Activated T-helper 17 cell treated with anti-CD3 and anti-CD28 coated beads, Interleukin-2, amount 50 U/mL, for 72 hours (primary cell): ENCODE data around the gene KCNC4. TPM values are rescaled to one million over a fixed set of nuclear protein-coding genes. Genes with fewer than 3 reads are reported as not detected.

Source experiments
- ATAC-seq: fragments of 150-1000 bp; cut with Tn5 transposase; replicated peaks from 2 replicates; pipeline ENCODE4 v1.10.0; 2021; ENCODE audit warnings: mild to moderate bottlenecking, moderate library complexity
- H3K27ac Mint-ChIP-seq: one replicate; pipeline ENCODE4 v1.8.0; 2022; ENCODE audit warnings: mixed read lengths
- H3K27me3 Mint-ChIP-seq: one replicate; pipeline ENCODE4 v1.8.0; 2022; ENCODE audit warnings: mixed read lengths
- H3K36me3 Mint-ChIP-seq: one replicate; pipeline ENCODE4 v1.8.0; 2022; ENCODE audit warnings: low read depth, mild to moderate bottlenecking, mixed read lengths
- H3K4me1 Mint-ChIP-seq: one replicate; pipeline ENCODE4 v1.8.0; 2022; ENCODE audit warnings: mixed read lengths
- H3K4me3 Mint-ChIP-seq: one replicate; pipeline ENCODE4 v1.8.0; 2022; ENCODE audit warnings: mild to moderate bottlenecking, mixed read lengths
- H3K9me3 Mint-ChIP-seq: one replicate; pipeline ENCODE4 v1.8.0; 2022; ENCODE audit warnings: mixed read lengths
- total RNA-seq, 2 donors: library from RNA; stranded (reverse); gene quantifications; one replicate each; pipeline ENCODE4 v1.2.3, GENCODE V29; 2022

The KCNC4 gene
- total RNA-seq, 2 donors from 2014 or later, result 13.4 to 18.9 TPM

GRCh38 chr1:110213143-110213540 lies 3.0 kb downstream of the KCNC4 start:
- H3K4me3 Mint-ChIP-seq, result peak overlapping the region; percentile 88
- H3K27ac Mint-ChIP-seq, result peak overlapping the region; percentile 85
- peaks cover 42% of the 10 kb centered on the region for H3K4me1 Mint-ChIP-seq
- no peaks in the 10 kb centered on the region for H3K9me3 Mint-ChIP-seq
- H3K36me3 Mint-ChIP-seq, result peaks cover 7% of the 10 kb centered on the region
- H3K27me3 Mint-ChIP-seq, result no peaks in the 10 kb centered on the region
- ATAC-seq, result no peak

- H3K27me3 Mint-ChIP-seq, result no peaks in the 10 kb centered on the region
- H3K4me3 Mint-ChIP-seq, result peak overlapping the region; percentile 88
- H3K36me3 Mint-ChIP-seq, result peaks cover 7% of the 10 kb centered on the region
- no peaks in the 10 kb centered on the region for H3K9me3 Mint-ChIP-seq
- peak; percentile 26 for ATAC-seq
- peaks cover 39% of the 10 kb centered on the region for H3K4me1 Mint-ChIP-seq
- H3K27ac Mint-ChIP-seq, result peak overlapping the region; percentile 85
Measured at GRCh38 chr1:110214454-110215404, 4.6 kb downstream of the KCNC4 start.

- Mint-ChIP-seq H3K27ac (peak overlapping the region; percentile 85), H3K4me1 (peaks cover 39% of the 10 kb centered on the region), H3K27me3 (no peaks in the 10 kb centered on the region), H3K9me3 (no peaks in the 10 kb centered on the region), H3K36me3 (peaks cover 7% of the 10 kb centered on the region), H3K4me3 (peak overlapping the region; percentile 88)
- peak; percentile 34 for ATAC-seq
Measured at GRCh38 chr1:110215621-110216515, 5.8 kb downstream of the KCNC4 start.

GRCh38 chr1:110216844-110217444 lies 6.8 kb downstream of the KCNC4 start:
- peak overlapping the region; percentile 85 for H3K27ac Mint-ChIP-seq
- peak overlapping the region; percentile 88 for H3K4me3 Mint-ChIP-seq
- peaks cover 7% of the 10 kb centered on the region for H3K36me3 Mint-ChIP-seq
- no peaks in the 10 kb centered on the region for H3K9me3 Mint-ChIP-seq
- no peaks in the 10 kb centered on the region for H3K27me3 Mint-ChIP-seq
- peak; percentile 65 for ATAC-seq
- H3K4me1 Mint-ChIP-seq, result peaks cover 39% of the 10 kb centered on the region

GRCh38 chr1:110218137-110218536 lies 8.0 kb downstream of the KCNC4 start:
- no peaks in the 10 kb centered on the region for H3K9me3 Mint-ChIP-seq
- peaks cover 10% of the 10 kb centered on the region for H3K36me3 Mint-ChIP-seq
- ATAC-seq, result no peak
- H3K27ac Mint-ChIP-seq, result peak overlapping the region; percentile 85
- peaks cover 33% of the 10 kb centered on the region for H3K4me1 Mint-ChIP-seq
- H3K27me3 Mint-ChIP-seq, result no peaks in the 10 kb centered on the region
- H3K4me3 Mint-ChIP-seq, result peak overlapping the region; percentile 3

- H3K4me1 Mint-ChIP-seq, result peaks cover 27% of the 10 kb centered on the region
- peak overlapping the region; percentile 85 for H3K27ac Mint-ChIP-seq
- H3K4me3 Mint-ChIP-seq, result no peak overlapping the region
- peaks cover 16% of the 10 kb centered on the region for H3K36me3 Mint-ChIP-seq
- no peaks in the 10 kb centered on the region for H3K9me3 Mint-ChIP-seq
- H3K27me3 Mint-ChIP-seq, result no peaks in the 10 kb centered on the region
- ATAC-seq, result no peak
Measured at GRCh38 chr1:110218739-110219138, 8.6 kb downstream of the KCNC4 start.

- no peaks in the 10 kb centered on the region for H3K27me3 Mint-ChIP-seq
- no peak overlapping the region for H3K27ac Mint-ChIP-seq
- ATAC-seq, result no peak
- H3K36me3 Mint-ChIP-seq, result peaks cover 21% of the 10 kb centered on the region
- no peak overlapping the region for H3K4me3 Mint-ChIP-seq
- H3K4me1 Mint-ChIP-seq, result peaks cover 20% of the 10 kb centered on the region
- H3K9me3 Mint-ChIP-seq, result no peaks in the 10 kb centered on the region
Measured at GRCh38 chr1:110220324-110220723, 10.2 kb downstream of the KCNC4 start.

GRCh38 chr1:110221119-110221518 lies 11.0 kb downstream of the KCNC4 start:
- Mint-ChIP-seq H3K4me3 (no peak overlapping the region), H3K4me1 (peaks cover 20% of the 10 kb centered on the region)

GRCh38 chr1:110223127-110223526 lies 13.0 kb downstream of the KCNC4 start:
- Mint-ChIP-seq H3K9me3 (no peaks in the 10 kb centered on the region), H3K27me3 (no peaks in the 10 kb centered on the region), H3K27ac (no peak overlapping the region), H3K4me3 (no peak overlapping the region), H3K4me1 (peaks cover 3% of the 10 kb centered on the region), H3K36me3 (peaks cover 14% of the 10 kb centered on the region)
- no peak for ATAC-seq

More at GRCh38 chr1:110221119-110221518, 11.0 kb downstream of the KCNC4 start:
- Mint-ChIP-seq H3K36me3 (peaks cover 21% of the 10 kb centered on the region), H3K27ac (no peak overlapping the region), H3K27me3 (no peaks in the 10 kb centered on the region), H3K9me3 (no peaks in the 10 kb centered on the region)
- no peak for ATAC-seq

- Mint-ChIP-seq H3K4me3 (no peak overlapping the region), H3K4me1 (no peaks in the 10 kb centered on the region), H3K9me3 (no peaks in the 10 kb centered on the region), H3K27ac (no peak overlapping the region), H3K27me3 (no peaks in the 10 kb centered on the region), H3K36me3 (peaks cover 14% of the 10 kb centered on the region)
- no peak for ATAC-seq
Measured at GRCh38 chr1:110223581-110223980, 13.5 kb downstream of the KCNC4 start.

GRCh38 chr1:110224240-110224995 lies 14.3 kb downstream of the KCNC4 start:
- Mint-ChIP-seq H3K9me3 (no peaks in the 10 kb centered on the region), H3K36me3 (peaks cover 15% of the 10 kb centered on the region), H3K27me3 (no peaks in the 10 kb centered on the region), H3K4me3 (no peak overlapping the region), H3K27ac (no peak overlapping the region), H3K4me1 (no peaks in the 10 kb centered on the region)
- ATAC-seq, result no peak

GRCh38 chr1:110225212-110225611 lies 15.1 kb downstream of the KCNC4 start:
- H3K9me3 Mint-ChIP-seq, result no peaks in the 10 kb centered on the region
- no peak for ATAC-seq
- H3K27ac Mint-ChIP-seq, result no peak overlapping the region
- H3K27me3 Mint-ChIP-seq, result no peaks in the 10 kb centered on the region
- no peak overlapping the region for H3K4me3 Mint-ChIP-seq
- peaks cover 21% of the 10 kb centered on the region for H3K36me3 Mint-ChIP-seq
- H3K4me1 Mint-ChIP-seq, result no peaks in the 10 kb centered on the region

- ATAC-seq, result no peak
- Mint-ChIP-seq H3K4me3 (no peak overlapping the region), H3K4me1 (no peaks in the 10 kb centered on the region), H3K9me3 (no peaks in the 10 kb centered on the region), H3K27me3 (no peaks in the 10 kb centered on the region), H3K36me3 (peaks cover 21% of the 10 kb centered on the region), H3K27ac (no peak overlapping the region)
Measured at GRCh38 chr1:110225756-110226404, 15.8 kb downstream of the KCNC4 start.
